Caki2 (cell line): ENCODE measurements around the gene MTMR12. TPM values are rescaled to one million over a fixed set of nuclear protein-coding genes. Genes with fewer than 3 reads are reported as not detected.

Experiments
- DNase-seq: peaks from one replicate; pipeline ENCODE4 v3.0.0-alpha.2; 2015; ENCODE audit warnings: low read depth
- in situ Hi-C: cut with HindIII; loops from 2 replicates; pipeline ENCODE4 v1.10.0; 2016; ENCODE audit warnings: low sequenced_read_pairs, low pct_unique_long_range_greater_than_20kb, mixed read lengths
- total RNA-seq: library from RNA; depleted of rRNA; stranded (reverse); fragments of >200 nt; shearing (Covaris generic); gene quantifications from 2 replicates; pipeline ENCODE4 v1.2.3, GENCODE V29; 2014; ENCODE audit warnings: low replicate concordance; rRNA removed

Gene MTMR12
- total RNA-seq, 1 experiment from 2014 or later: 9.5 TPM

DNA sequence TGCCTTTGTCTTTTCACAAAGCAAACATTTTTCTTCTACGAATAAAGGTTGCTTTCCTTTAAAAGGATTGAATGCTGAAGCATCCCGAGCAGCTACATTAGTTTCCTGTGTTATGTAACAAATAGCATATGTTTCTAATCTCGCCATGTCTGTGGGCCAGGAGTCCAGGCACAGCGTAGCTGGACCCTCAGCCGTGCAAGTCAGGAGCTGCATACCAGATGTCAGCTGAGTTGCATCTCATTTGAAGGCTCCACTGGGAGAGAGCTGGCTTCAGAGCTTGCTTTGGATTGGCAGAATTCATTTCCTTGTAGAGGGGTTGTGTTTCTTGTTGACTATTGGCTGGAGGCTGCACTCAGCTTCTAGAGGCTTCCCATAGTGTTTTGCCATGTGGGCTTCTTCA lies 122.6 kb downstream of the MTMR12 start:
- in situ Hi-C loops: no loop called here
- no peak for DNase-seq

- DNase-seq: no peak
- in situ Hi-C loops: no loop called here
Measured at GRCh38 chr5:32187675-32188074, 125.1 kb downstream of the MTMR12 start.

DNA sequence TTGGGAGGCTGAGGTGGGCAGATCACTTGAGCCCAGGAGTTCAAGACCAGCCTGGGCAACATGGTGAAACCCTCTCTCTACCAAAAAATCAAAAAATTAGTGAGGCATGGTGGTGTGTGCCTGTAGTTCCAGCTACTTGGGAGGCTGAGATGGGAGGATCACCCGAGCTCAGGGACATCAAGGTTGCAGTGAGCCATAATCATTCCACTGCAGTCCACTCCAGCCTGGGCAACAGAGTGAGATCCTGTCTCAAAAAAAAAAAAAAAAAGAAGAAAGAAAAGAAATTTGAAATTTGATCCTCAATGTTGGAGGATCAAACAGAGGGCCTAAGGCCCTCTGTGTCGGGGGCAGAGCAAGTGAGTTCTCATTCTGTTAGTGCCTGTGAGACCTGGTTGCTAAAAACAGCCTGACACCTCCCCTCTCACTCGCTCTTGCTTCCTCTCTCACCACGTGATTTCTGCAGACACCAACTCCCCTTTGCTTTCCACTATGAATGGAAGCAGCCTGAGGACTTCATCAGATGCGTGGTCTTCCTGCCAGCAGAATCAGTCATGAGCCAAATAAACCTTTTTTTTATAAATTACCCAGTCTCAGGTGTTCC lies 130.2 kb downstream of the MTMR12 start:
- DNase-seq: no peak
- in situ Hi-C loops: no loop called here

Other genes with a start within 250 kb of the MTMR12 start
- gene GOLPH3, start 138.6 kb downstream of the MTMR12 start, total RNA-seq: 55.1 and 59.3 TPM in 2 replicates
- gene ZFR, start 131.8 kb upstream of the MTMR12 start, total RNA-seq: 43.8 and 44.6 TPM in 2 replicates